Heart right ventricle (tissue), 16 donors: ENCODE measurements around the gene NFIB. TPM values are rescaled to one million over a fixed set of nuclear protein-coding genes. Genes with fewer than 3 reads are reported as not detected.

Source experiments
- ATAC-seq, 8 donors: fragments of 200-7000 bp; cut with Tn5 transposase; one replicate each; pipeline ENCODE4 v1.9.1; 2020; ENCODE audit warnings: mild to moderate bottlenecking in 8 of 8, moderate library complexity in 8 of 8, moderate number of reproducible peaks in 1 of 8
- DNase-seq, 2 donors: peaks; one replicate each; pipeline ENCODE4 v3.0.0-alpha.2; 2020
- H3K27ac ChIP-seq, 10 donors: fragments of 200-600 bp; sonication (generic) in 2 of 10; one replicate each; pipeline versions ENCODE4 v1.5.0 to v1.8.0; 2020 to 2022; ENCODE audit warnings: mild to moderate bottlenecking in 3 of 10
- H3K27me3 ChIP-seq, 7 donors: fragments of 200-600 bp; one replicate each; pipeline ENCODE4 v1.8.0; 2021 to 2022; ENCODE audit warnings: mild to moderate bottlenecking in 2 of 7
- H3K36me3 ChIP-seq, 9 donors: fragments of 200-600 bp; sonication (generic) in 1 of 9; one replicate each; pipeline versions ENCODE4 v1.5.0 to v1.8.0; 2020 to 2022; ENCODE audit warnings: mild to moderate bottlenecking in 2 of 9
- H3K4me1 ChIP-seq, 9 donors: fragments of 200-600 bp; sonication (generic) in 1 of 9; one replicate each; pipeline versions ENCODE4 v1.5.0 to v1.8.0; 2020 to 2022; ENCODE audit warnings: mild to moderate bottlenecking in 4 of 9
- H3K4me3 ChIP-seq, 10 donors: fragments of 200-600 bp; sonication (generic) in 2 of 10; one replicate each; pipeline versions ENCODE4 v1.5.0 to v1.8.0; 2020 to 2022; ENCODE audit warnings: mild to moderate bottlenecking in 7 of 10, moderate library complexity in 2 of 10
- H3K9me3 ChIP-seq, 11 donors: fragments of 200-600 bp in 10 of 11; sonication (generic) in 2 of 11; one replicate each; pipeline versions ENCODE4 v1.5.0 to v1.8.0; 2013 to 2022; ENCODE audit warnings: mild to moderate bottlenecking in 2 of 11, control low read depth in 1 of 11, moderate library complexity in 1 of 11
- WGBS, 2 donors: extraction: QIAGEN DNeasy Blood & Tissue Kit; methylation state at CpG; one replicate each; pipeline ENCODE4 v1.1.7; 2013; ENCODE audit warnings: inconsistent platforms in 1 of 2; 5-methylcytosine and 5-hydroxymethylcytosine counted together
- intact Hi-C, 10 donors: fragments of 100-400 bp; cut with DNase I; formaldehyde crosslinking; loops; one replicate each; pipeline versions ENCODE4 v1.11.1 to v1.14.2; 2022
- polyA plus RNA-seq, 2 donors: library from polyadenylated mRNA; stranded (reverse); fragments of 200-250 nt; gene quantifications; one replicate each; pipeline ENCODE4 v1.2.3, GENCODE V29; 2013
- total RNA-seq, 10 donors: library from RNA; stranded (reverse); fragmentation: NEBNext Ultra II Directional in 3 of 10; extraction: Animal tissue kit (Norgen Biotek cat#: 25700) in 3 of 10; gene quantifications; one replicate each; pipeline versions ENCODE4 v1.2.1 to v1.2.4, GENCODE V29; 2021 to 2023
- TF ChIP-seq, protein P1 (sequence below), 9 donors: fragments of 200-600 bp; sonication (generic) in 2 of 9; IDR thresholded peaks; one replicate each; pipeline versions ENCODE4 v1.5.0 to v1.8.0; 2021 to 2022; ENCODE audit warnings: antibody characterized with exemption in 9 of 9, mild to moderate bottlenecking in 5 of 9, moderate library complexity in 1 of 9
- donor health status: Arrhythmogenic right ventricular cardiomyopathy.
- donor health status: ischemic (EF 13 %, LVEDD 7.1; RV severe dilation, severe dysfunction).
- donor health status: healthy with polysubstance abuse.
- donor health status: DM: no; HTN: yes; CAD: no.
- donor health status: DM: no; HTN: no; CAD: no.
- donor health status: ischemic (EF 25% LVEDD 6.9; RV normal size, moderate dysfunction).
- donor health status: ischemic (EF 25% LVEDD 5.7; RV mildly dilated, moderate dysfunction).
- donor health status: healthy.
- donor health status: DM: yes; HTN: yes; CAD: no.
- donor health status: Ischemic cardiomyopathy.
- donor health status: ischemic (EF 35%, LVEDD 5.7; RV mildly dilated, moderate dysfunction).
- donor health status: nonischemic (EF 11% LVEDD 7.7; RV severe dilation, severe dysfunction).
- donor health status: DM: yes; HTN: yes; CAD: no.
- donor health status: PGD.
- donor health status: ischemic (EF 29% LVEDD 5.4; RV normal size, mild dysfunction).
- donor health status: nonischemic (EF 23%, LVEDD 6.1; RV moderate dilation, normal function).

NFIB gene
- total and polyA plus RNA-seq, 12 donors: 16.7 to 145 (median 124) TPM

- peaks cover 0 to 50% (median 0%) of the 10 kb centered on the region in 9 donors for H3K36me3 ChIP-seq
- peaks cover 0 to 63% (median 27%) of the 10 kb centered on the region in 9 donors for H3K4me1 ChIP-seq
- no peak for DNase-seq
- no peaks in the 10 kb centered on the region for H3K27me3 ChIP-seq
- peak overlapping the region in 1 of 10 donors; percentile 12 for H3K27ac ChIP-seq
- TF ChIP-seq, protein P1, sequence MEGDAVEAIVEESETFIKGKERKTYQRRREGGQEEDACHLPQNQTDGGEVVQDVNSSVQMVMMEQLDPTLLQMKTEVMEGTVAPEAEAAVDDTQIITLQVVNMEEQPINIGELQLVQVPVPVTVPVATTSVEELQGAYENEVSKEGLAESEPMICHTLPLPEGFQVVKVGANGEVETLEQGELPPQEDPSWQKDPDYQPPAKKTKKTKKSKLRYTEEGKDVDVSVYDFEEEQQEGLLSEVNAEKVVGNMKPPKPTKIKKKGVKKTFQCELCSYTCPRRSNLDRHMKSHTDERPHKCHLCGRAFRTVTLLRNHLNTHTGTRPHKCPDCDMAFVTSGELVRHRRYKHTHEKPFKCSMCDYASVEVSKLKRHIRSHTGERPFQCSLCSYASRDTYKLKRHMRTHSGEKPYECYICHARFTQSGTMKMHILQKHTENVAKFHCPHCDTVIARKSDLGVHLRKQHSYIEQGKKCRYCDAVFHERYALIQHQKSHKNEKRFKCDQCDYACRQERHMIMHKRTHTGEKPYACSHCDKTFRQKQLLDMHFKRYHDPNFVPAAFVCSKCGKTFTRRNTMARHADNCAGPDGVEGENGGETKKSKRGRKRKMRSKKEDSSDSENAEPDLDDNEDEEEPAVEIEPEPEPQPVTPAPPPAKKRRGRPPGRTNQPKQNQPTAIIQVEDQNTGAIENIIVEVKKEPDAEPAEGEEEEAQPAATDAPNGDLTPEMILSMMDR (IDR thresholded peaks at IDR 0.05): no peak
- no peak for ATAC-seq
- WGBS, 2 donors: 95 to 99% methylated on average over 3 of the region's 3 CpGs
- H3K9me3 ChIP-seq: no peaks in the 10 kb centered on the region
- no peak overlapping the region for H3K4me3 ChIP-seq
- intact Hi-C loops: loop anchor here in 1 of 10 donors (10.0 kb wide), 1 partner anchor 210 kb away; the partner anchor contains the start of gene NFIB
Measured at GRCh38 chr9:14104496-14104895, 209.4 kb downstream of the NFIB start.

- H3K36me3 ChIP-seq: peaks cover 0 to 39% (median 0%) of the 10 kb centered on the region in 9 donors
- TF ChIP-seq, protein P1 (IDR thresholded peaks at IDR 0.05): no peak
- peak overlapping the region in 2 of 10 donors; percentile 13 to 14 for H3K4me3 ChIP-seq
- H3K9me3 ChIP-seq: no peaks in the 10 kb centered on the region
- WGBS, 2 donors: 25 to 30% methylated on average over 3 of the region's 3 CpGs
- ATAC-seq (no peak), DNase-seq (no peak)
- intact Hi-C loops: loop anchor here in 1 of 10 donors (10.0 kb wide), 1 partner anchor 212 kb away; the partner anchor contains the start of gene NFIB
- H3K27me3 ChIP-seq: no peaks in the 10 kb centered on the region
- peaks cover 0 to 70% (median 40%) of the 10 kb centered on the region in 9 donors for H3K4me1 ChIP-seq
- H3K27ac ChIP-seq: peak overlapping the region in 6 of 10 donors; percentile 14 to 61 (median 32)
Measured at GRCh38 chr9:14103115-14103514, 210.8 kb downstream of the NFIB start.

- DNase-seq: no peak
- Histone ChIP-seq H3K4me3 (no peak overlapping the region), H3K27ac (peak overlapping the region in 7 of 10 donors; percentile 37 to 93 (median 81)), H3K27me3 (no peaks in the 10 kb centered on the region), H3K4me1 (peaks cover 3 to 84% (median 59%) of the 10 kb centered on the region in 9 donors), H3K36me3 (peaks cover 0 to 19% (median 0%) of the 10 kb centered on the region in 9 donors), H3K9me3 (no peaks in the 10 kb centered on the region)
- 58 to 69% methylated on average over 7 of the region's 7 CpGs for WGBS, 2 donors
- intact Hi-C loops: loop anchor here in 7 of 10 donors (5.0 to 10.0 kb wide), 12 partner anchors 65 to 655 kb away; partner anchors contain the start of gene NFIB (in 3 of the 7)
- TF ChIP-seq, protein P1 (IDR thresholded peaks at IDR 0.05): no peak
- ATAC-seq: peak in 1 of 8 donors; percentile 63
Measured at GRCh38 chr9:14099737-14100136, 214.2 kb downstream of the NFIB start.

DNA sequence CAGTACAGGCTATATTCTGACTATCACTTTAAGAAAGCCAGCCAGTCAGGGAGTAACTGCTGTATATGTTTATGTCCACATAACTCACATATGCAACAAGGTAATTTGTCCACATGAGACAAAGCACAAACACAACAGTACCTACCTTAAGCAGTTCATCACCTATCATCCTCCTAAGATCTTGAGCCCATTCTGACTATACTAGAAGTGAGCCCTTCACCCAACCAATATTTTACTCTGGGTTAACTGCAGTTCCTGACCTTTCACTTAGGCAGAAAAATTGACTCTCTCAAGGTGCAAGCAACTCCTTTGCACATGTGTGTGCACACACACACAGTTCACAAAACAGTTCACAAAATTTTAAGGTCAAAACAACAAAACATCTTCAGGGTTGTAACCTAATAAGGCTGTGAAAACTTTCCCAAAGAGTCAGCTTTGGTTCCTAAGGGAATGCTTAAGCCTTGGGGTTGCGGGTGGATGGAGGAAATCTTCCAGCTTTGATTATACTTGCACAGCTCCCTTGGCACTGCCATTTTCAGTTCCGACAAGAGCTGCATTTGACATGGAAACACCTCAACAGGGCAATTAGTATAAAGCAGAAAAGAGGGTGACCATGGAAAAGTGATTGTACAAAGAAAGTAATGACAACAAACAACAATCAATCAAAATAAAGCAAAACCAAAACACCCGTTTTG, 215.3 kb downstream of the NFIB start:
- intact Hi-C loops: loop anchor here in 6 of 10 donors (5.0 to 10.0 kb wide), 11 partner anchors 64 to 654 kb away; partner anchors contain the start of gene NFIB (in 2 of the 6)
- Histone ChIP-seq H3K27me3 (no peaks in the 10 kb centered on the region), H3K4me1 (peaks cover 3 to 89% (median 60%) of the 10 kb centered on the region in 9 donors), H3K4me3 (no peak overlapping the region), H3K36me3 (peaks cover 0 to 20% (median 0%) of the 10 kb centered on the region in 9 donors), H3K9me3 (no peaks in the 10 kb centered on the region), H3K27ac (peak overlapping the region in 8 of 10 donors; percentile 18 to 93 (median 81))
- TF ChIP-seq, protein P1 (IDR thresholded peaks at IDR 0.05): no peak
- no peak for DNase-seq
- WGBS, 2 donors: 44 to 45% methylated on average over 3 of the region's 3 CpGs
- no peak for ATAC-seq
